DMS 273 treated with DMSO at 0.1 percent for 48 hours (cell line): ENCODE measurements around the gene RAPGEF2.
"Not testable (repeated sequence)": the region's sequence is repeated elsewhere in the genome, so short reads cannot be mapped to it uniquely, and the experiment has no call there.

Source experiments
- DNase-seq: peaks from one replicate; lab custom pipeline; 2025; lab: John Stamatoyannopoulos, UW

The RAPGEF2 gene

GRCh38 chr4:159315879-159316278, 213.0 kb downstream of the RAPGEF2 start:
- not testable (repeated sequence) for DNase-seq

GRCh38 chr4:159317203-159317602, 214.3 kb downstream of the RAPGEF2 start:
- no peak for DNase-seq

- no peak for DNase-seq
Observed at GRCh38 chr4:159319027-159319426, 216.1 kb downstream of the RAPGEF2 start.

GRCh38 chr4:159326480-159326879, 223.6 kb downstream of the RAPGEF2 start:
- no peak for DNase-seq

GRCh38 chr4:159328766-159329165, 225.9 kb downstream of the RAPGEF2 start:
- DNase-seq = no peak

- no peak for DNase-seq
Observed at GRCh38 chr4:159334461-159334860, 231.6 kb downstream of the RAPGEF2 start.

- no peak for DNase-seq
Observed at GRCh38 chr4:159337041-159337440, 234.2 kb downstream of the RAPGEF2 start.

GRCh38 chr4:159341522-159341921, 238.6 kb downstream of the RAPGEF2 start:
- no peak for DNase-seq

GRCh38 chr4:159342374-159342773, 239.5 kb downstream of the RAPGEF2 start:
- DNase-seq = no peak

GRCh38 chr4:159343116-159343515, 240.2 kb downstream of the RAPGEF2 start:
- DNase-seq = no peak

- DNase-seq = no peak
Observed at GRCh38 chr4:159344877-159345276, 242.0 kb downstream of the RAPGEF2 start.

GRCh38 chr4:159346681-159347080, 243.8 kb downstream of the RAPGEF2 start:
- DNase-seq = no peak

- no peak for DNase-seq
Observed at GRCh38 chr4:159347813-159348212, 244.9 kb downstream of the RAPGEF2 start.

GRCh38 chr4:159349332-159349731, 246.5 kb downstream of the RAPGEF2 start:
- DNase-seq = no peak

GRCh38 chr4:159352609-159353008, 249.7 kb downstream of the RAPGEF2 start:
- no peak for DNase-seq

- no peak for DNase-seq
Observed at GRCh38 chr4:159353422-159354116, 250.7 kb downstream of the RAPGEF2 start.

GRCh38 chr4:159355466-159355865, 252.6 kb downstream of the RAPGEF2 start:
- DNase-seq = no peak

- no peak for DNase-seq
Observed at GRCh38 chr4:159357350-159357749, 254.5 kb downstream of the RAPGEF2 start.

- no peak for DNase-seq
Observed at GRCh38 chr4:159358226-159358625, 255.3 kb downstream of the RAPGEF2 start.

GRCh38 chr4:159360549-159360948, 257.7 kb downstream of the RAPGEF2 start:
- DNase-seq = no peak

GRCh38 chr4:159363361-159363760, 260.5 kb downstream of the RAPGEF2 start:
- no peak for DNase-seq

GRCh38 chr4:159366966-159367780, 264.3 kb downstream of the RAPGEF2 start:
- DNase-seq = no peak

- no peak for DNase-seq
Observed at GRCh38 chr4:159367781-159368080, 264.9 kb downstream of the RAPGEF2 start.

- no peak for DNase-seq
Observed at GRCh38 chr4:159368320-159368719, 265.4 kb downstream of the RAPGEF2 start.
